ENCODE results near the gene AGTR1.
"Not testable (repeated sequence)": the region's sequence is repeated elsewhere in the genome, so short reads cannot be mapped to it uniquely, and the experiment has no call there.

AGTR1 gene

GRCh38 chr3:148763986-148764935, 66.6 kb downstream of the AGTR1 start:
- no peak for TF ChIP-seq CTCF (IDR thresholded peaks at IDR 0.05; ENCODE audit: low read depth, low read length)
- no peak overlapping the region for H3K4me3 ChIP-seq (replicated peaks in 1 of 2; ENCODE audit: low read depth in 2 of 2, low read length in 2 of 2)
- DNase-seq (ENCODE audit: low read depth in 2 of 2): peak in 1 of 2 donors; percentile 2

GRCh38 chr3:148772361-148772760, 74.7 kb downstream of the AGTR1 start:
- no peak for DNase-seq (ENCODE audit: low read depth in 2 of 2)
- TF ChIP-seq CTCF (IDR thresholded peaks at IDR 0.05; ENCODE audit: low read depth, low read length): no peak
- H3K4me3 ChIP-seq (replicated peaks in 1 of 2; ENCODE audit: low read depth in 2 of 2, low read length in 2 of 2): no peak overlapping the region

DNA sequence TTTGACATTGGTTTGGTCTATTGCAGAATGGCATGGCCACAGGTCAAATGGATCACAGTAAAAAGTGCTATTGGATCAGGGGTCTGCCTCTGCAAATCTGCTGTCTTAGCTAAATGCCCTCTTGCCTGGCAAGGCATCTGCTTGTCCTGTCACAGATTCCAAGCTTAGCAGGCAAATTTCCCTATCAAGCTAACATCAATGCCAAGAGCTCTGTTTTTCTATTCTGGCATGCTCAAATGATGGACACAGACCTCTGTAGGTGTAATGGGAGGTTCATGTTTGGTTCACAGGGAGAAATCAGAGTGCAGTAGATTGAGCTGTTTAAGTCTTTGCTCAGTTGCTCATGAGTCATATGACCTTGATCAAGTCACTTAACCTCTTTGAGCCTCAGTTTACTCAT, 75.1 kb downstream of the AGTR1 start:
- TF ChIP-seq CTCF (IDR thresholded peaks at IDR 0.05; ENCODE audit: low read depth, low read length): no peak
- H3K4me3 ChIP-seq (replicated peaks in 1 of 2; ENCODE audit: low read depth in 2 of 2, low read length in 2 of 2): no peak overlapping the region
- no peak for DNase-seq (ENCODE audit: low read depth in 2 of 2)

DNA sequence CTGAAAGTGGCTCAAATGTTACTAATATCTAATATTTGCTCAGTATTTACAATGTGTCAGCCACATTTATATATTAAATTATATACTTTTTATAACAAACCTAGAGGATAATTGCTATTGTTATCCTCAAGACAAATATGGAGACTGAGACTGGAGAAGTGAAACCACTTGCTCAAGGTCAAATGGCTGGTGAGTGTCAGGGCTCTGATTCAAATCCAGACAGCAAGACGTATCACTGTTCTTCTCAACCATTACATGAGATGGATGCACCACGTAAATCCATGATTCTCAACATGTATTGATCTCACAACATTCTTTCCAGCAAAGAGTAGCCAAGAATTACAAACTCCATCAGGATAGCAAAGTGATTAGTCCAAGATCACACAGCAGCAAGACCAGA, 76.1 kb downstream of the AGTR1 start:
- H3K4me3 ChIP-seq (replicated peaks in 1 of 2; ENCODE audit: low read depth in 2 of 2, low read length in 2 of 2): no peak overlapping the region
- no peak for DNase-seq (ENCODE audit: low read depth in 2 of 2)
- no peak for TF ChIP-seq CTCF (IDR thresholded peaks at IDR 0.05; ENCODE audit: low read depth, low read length)

GRCh38 chr3:148778926-148779325, 81.2 kb downstream of the AGTR1 start:
- no peak for TF ChIP-seq CTCF (IDR thresholded peaks at IDR 0.05; ENCODE audit: low read depth, low read length)
- no peak overlapping the region for H3K4me3 ChIP-seq (replicated peaks in 1 of 2; ENCODE audit: low read depth in 2 of 2, low read length in 2 of 2)
- DNase-seq (ENCODE audit: low read depth in 2 of 2): no peak

DNA sequence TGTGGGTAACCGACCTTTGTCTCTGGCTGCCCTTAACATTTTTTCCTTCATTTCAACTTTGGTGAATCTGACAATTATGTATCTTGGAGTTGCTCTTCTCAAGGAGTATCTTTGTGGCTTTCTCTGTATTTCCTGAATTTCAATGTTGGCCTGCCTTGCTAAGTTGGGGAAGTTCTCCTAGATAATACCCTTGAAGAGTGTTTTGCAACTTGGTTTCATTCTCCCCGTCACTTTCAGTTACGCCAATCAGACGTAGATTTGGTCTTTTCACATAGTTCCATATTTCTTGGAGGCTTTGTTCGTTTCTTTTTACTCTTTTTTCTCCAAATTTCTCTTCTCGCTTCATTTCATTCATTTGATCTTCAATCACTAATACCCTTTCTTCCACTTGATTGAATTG, 87.3 kb downstream of the AGTR1 start:
- DNase-seq (ENCODE audit: low read depth in 2 of 2); H3K4me3 ChIP-seq (replicated peaks in 1 of 2; ENCODE audit: low read depth in 2 of 2, low read length in 2 of 2): not testable (repeated sequence)

DNA sequence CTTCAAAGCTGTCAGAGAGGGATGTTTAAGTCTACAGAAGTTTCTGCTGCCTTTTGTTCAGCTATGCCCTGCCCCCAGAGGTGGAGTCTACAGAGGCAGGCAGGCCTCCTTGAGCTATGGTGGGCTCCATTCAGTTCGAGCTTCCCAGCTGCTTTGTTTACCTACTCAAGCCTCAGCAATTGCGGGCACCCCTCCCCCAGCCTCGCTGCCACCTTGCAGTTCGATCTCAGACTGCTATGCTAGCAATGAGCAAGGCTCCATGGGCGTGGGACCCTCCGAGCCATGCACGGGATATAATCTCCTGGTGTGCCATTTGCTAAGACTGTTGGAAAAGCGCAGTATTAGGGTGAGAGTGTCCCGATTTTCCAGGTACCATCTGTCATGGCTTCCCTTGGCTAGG, 88.5 kb downstream of the AGTR1 start:
- not testable (repeated sequence) for DNase-seq (ENCODE audit: low read depth in 2 of 2); H3K4me3 ChIP-seq (replicated peaks in 1 of 2; ENCODE audit: low read depth in 2 of 2, low read length in 2 of 2)

DNA sequence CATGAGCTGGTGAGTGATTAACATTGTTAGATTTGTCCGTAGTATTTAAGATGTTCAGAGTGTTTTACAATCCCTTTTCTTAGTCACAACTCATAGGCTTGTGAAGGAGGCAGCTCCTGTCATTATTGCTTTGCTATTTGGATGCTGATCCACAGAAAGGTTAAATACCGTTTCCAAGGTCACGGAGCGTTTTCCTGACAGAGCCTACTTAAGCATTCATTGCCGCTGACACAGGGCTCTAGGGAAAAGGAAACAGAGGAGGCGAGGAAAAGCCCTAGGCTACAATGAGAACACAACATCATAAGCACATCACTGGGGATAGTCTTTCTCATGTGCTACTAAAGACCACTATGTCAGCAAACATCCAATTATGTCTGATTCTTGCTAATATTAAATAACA, 91.4 kb downstream of the AGTR1 start:
- no peak overlapping the region for H3K4me3 ChIP-seq (replicated peaks in 1 of 2; ENCODE audit: low read depth in 2 of 2, low read length in 2 of 2)
- DNase-seq (ENCODE audit: low read depth in 2 of 2): peak in 1 of 2 donors; percentile 35
- TF ChIP-seq CTCF (IDR thresholded peaks at IDR 0.05; ENCODE audit: low read depth, low read length): no peak

Data from cardiac fibroblast (primary cell).